GM19455 (cell line): ENCODE measurements around the gene PDZD2.

Experiments
- ATAC-seq: cut with Tn5 transposase; IDR thresholded peaks from one replicate; pipeline ENCODE4 v1.9.1; 2021; ENCODE audit not compliant: unreplicated experiment

The PDZD2 gene

GRCh38 chr5:31913808-31914207, 274.9 kb downstream of the PDZD2 start:
- no peak for ATAC-seq

- no peak for ATAC-seq
These were observed 277.4 kb downstream of the PDZD2 start for GRCh38 chr5:31916327-31916726.

- ATAC-seq, result no peak
These were observed 279.8 kb downstream of the PDZD2 start for GRCh38 chr5:31918739-31919138.

GRCh38 chr5:31921852-31922305, 282.9 kb downstream of the PDZD2 start:
- ATAC-seq, result no peak

GRCh38 chr5:31924005-31924404, 285.1 kb downstream of the PDZD2 start:
- no peak for ATAC-seq

GRCh38 chr5:31931874-31932273, 292.9 kb downstream of the PDZD2 start:
- ATAC-seq, result no peak

GRCh38 chr5:31934156-31934555, 295.2 kb downstream of the PDZD2 start:
- no peak for ATAC-seq

- no peak for ATAC-seq
These were observed 296.8 kb downstream of the PDZD2 start for GRCh38 chr5:31935496-31936369.

GRCh38 chr5:31936683-31937082, 297.8 kb downstream of the PDZD2 start:
- ATAC-seq, result no peak

GRCh38 chr5:31937226-31937625, 298.3 kb downstream of the PDZD2 start:
- no peak for ATAC-seq

- ATAC-seq, result no peak
These were observed 298.8 kb downstream of the PDZD2 start for GRCh38 chr5:31937703-31938102.

GRCh38 chr5:31939151-31939550, 300.2 kb downstream of the PDZD2 start:
- no peak for ATAC-seq

GRCh38 chr5:31941151-31941755, 302.3 kb downstream of the PDZD2 start:
- no peak for ATAC-seq

- no peak for ATAC-seq
These were observed 303.6 kb downstream of the PDZD2 start for GRCh38 chr5:31942546-31942945.

- ATAC-seq, result no peak
These were observed 305.9 kb downstream of the PDZD2 start for GRCh38 chr5:31944684-31945445.

- no peak for ATAC-seq
These were observed 309.1 kb downstream of the PDZD2 start for GRCh38 chr5:31948006-31948405.

GRCh38 chr5:31952067-31952466, 313.1 kb downstream of the PDZD2 start:
- ATAC-seq, result no peak

- ATAC-seq, result no peak
These were observed 315.2 kb downstream of the PDZD2 start for GRCh38 chr5:31954091-31954490.

GRCh38 chr5:31957151-31957550, 318.2 kb downstream of the PDZD2 start:
- no peak for ATAC-seq

- ATAC-seq, result no peak
These were observed 323.4 kb downstream of the PDZD2 start for GRCh38 chr5:31962351-31962751.

GRCh38 chr5:31962871-31963307, 324.0 kb downstream of the PDZD2 start:
- ATAC-seq, result no peak
